Pancreas (tissue), 10 donors: ENCODE results near the gene ORAI3. TPM values are rescaled to one million over a fixed set of nuclear protein-coding genes. Genes with fewer than 3 reads are reported as not detected.
A peak's percentile ranks its signal among the peaks of the same experiment; 100 is the strongest.

ENCODE experiments used
- ATAC-seq, 4 donors: fragments of 200-7000 bp; cut with Tn5 transposase; one replicate each; pipeline versions ENCODE4 v1.8.0 to v1.9.1; 2020; ENCODE audit warnings: mild to moderate bottlenecking in 4 of 4, moderate library complexity in 4 of 4
- DNase-seq, 6 donors: peaks; one replicate each; pipeline ENCODE4 v3.0.0-alpha.2; 2020
- FAIRE-seq: peaks from 2 replicates; lab custom pipeline; 2012; peaks lifted over from hg19 to GRCh38; lab: Jason Lieb, UNC
- H3K27ac ChIP-seq, 4 donors: fragments of 200-600 bp; sonication (generic); 1 replicate in 3 of 4; 2 replicates in 1 of 4; pipeline versions ENCODE4 v1.5.0 to v1.8.0; 2020
- H3K27me3 ChIP-seq, 4 donors: fragments of 200-600 bp; one replicate each; pipeline ENCODE4 v1.8.0; 2021
- H3K36me3 ChIP-seq, 3 donors: fragments of 200-600 bp; sonication (generic) in 1 of 3; one replicate each; pipeline versions ENCODE4 v1.5.0 to v1.8.0; 2020 to 2021
- H3K4me1 ChIP-seq, 3 donors: fragments of 200-600 bp; one replicate each; pipeline ENCODE4 v1.8.0; 2021
- H3K4me3 ChIP-seq, 4 donors: fragments of 200-600 bp; sonication (generic) in 2 of 4; one replicate each; pipeline versions ENCODE4 v1.5.0 to v1.8.0; 2020 to 2021
- H3K9me3 ChIP-seq, 4 donors: fragments of 200-600 bp; one replicate each; pipeline ENCODE4 v1.8.0; 2021
- CTCF ChIP-seq, 4 donors: fragments of 200-600 bp; sonication (generic) in 3 of 4; IDR thresholded peaks; one replicate each; pipeline versions ENCODE4 v1.5.0 to v1.8.0; 2021; ENCODE audit warnings: antibody characterized with exemption in 4 of 4
- WGBS, 2 donors: extraction: QIAGEN DNeasy Blood & Tissue Kit; methylation state at CpG; one replicate each; pipeline ENCODE4 v1.1.7; 2013; 5-methylcytosine and 5-hydroxymethylcytosine counted together
- intact Hi-C, 3 donors: fragments of 100-400 bp; cut with DNase I; formaldehyde crosslinking; loops; one replicate each; pipeline versions ENCODE4 v1.11.1 to v1.14.2; 2022
- polyA plus RNA-seq, 2 donors: library from polyadenylated mRNA; stranded (reverse); fragments of 200-250 nt; gene quantifications; one replicate each; pipeline ENCODE4 v1.2.3, GENCODE V29; 2013
- total RNA-seq, 6 donors: library from RNA; stranded (reverse); fragmentation: NEBNext Ultra II Directional in 4 of 6; extraction: Animal tissue kit (Norgen Biotek cat#: 25700) in 4 of 6; gene quantifications; one replicate each; pipeline versions ENCODE4 v1.2.1 to v1.2.4, GENCODE V29; 2021 to 2023
- donor health status: healthy with polysubstance abuse.
- donor health status: DM: no; HTN: no; CAD: no; lungs with moderate emphysema.
- donor health status: DM: no; HTN: no; CAD: no.
- donor health status: control.
- donor health status: control.
- donor health status: Bipolar disorder and iron deficiency.
- donor health status: DM: yes; HTN: yes; CAD: no.
- donor health status: DM: no; HTN: no; CAD: no.
- donor health status: DM: no; HTN: no; CAD: no.
- donor health status: DM: yes; HTN: yes; CAD: no.

Gene ORAI3
- total and polyA plus RNA-seq, 8 donors, result 8.6 to 12.5 (median 10.4) TPM

GRCh38 chr16:30963925-30964511 lies 15.2 kb downstream of the ORAI3 start:
- no peak overlapping the region for H3K27ac ChIP-seq
- H3K36me3 ChIP-seq, result peaks cover 8 to 63% (median 17%) of the 10 kb centered on the region in 3 donors
- WGBS, 2 donors, result 94% methylated on average over 18 of the region's 18 CpGs
- no peaks in the 10 kb centered on the region for H3K27me3 ChIP-seq
- TF ChIP-seq CTCF (IDR thresholded peaks at IDR 0.05), result no peak
- FAIRE-seq, result no peak
- intact Hi-C loops, result no loop called here
- DNase-seq, result no peak
- H3K4me1 ChIP-seq, result peaks cover 0 to 2% (median 0%) of the 10 kb centered on the region in 3 donors
- no peak overlapping the region for H3K4me3 ChIP-seq
- ATAC-seq, result no peak
- no peaks in the 10 kb centered on the region for H3K9me3 ChIP-seq

GRCh38 chr16:30964574-30965226 lies 15.8 kb downstream of the ORAI3 start:
- DNase-seq, result peak in 1 of 6 donors; percentile 32
- Histone ChIP-seq H3K4me1 (no peaks in the 10 kb centered on the region), H3K27ac (no peak overlapping the region), H3K36me3 (peaks cover 8 to 70% (median 17%) of the 10 kb centered on the region in 3 donors), H3K27me3 (no peaks in the 10 kb centered on the region), H3K9me3 (no peaks in the 10 kb centered on the region), H3K4me3 (no peak overlapping the region)
- FAIRE-seq, result no peak
- ATAC-seq, result no peak
- 89 to 90% methylated on average over 32 to 33 of the region's 33 CpGs for WGBS, 2 donors
- intact Hi-C loops, result no loop called here
- TF ChIP-seq CTCF (IDR thresholded peaks at IDR 0.05), result no peak

GRCh38 chr16:30965436-30965835 lies 16.6 kb downstream of the ORAI3 start:
- intact Hi-C loops, result no loop called here
- FAIRE-seq (no peak), DNase-seq (no peak), ATAC-seq (no peak)
- Histone ChIP-seq H3K36me3 (peaks cover 8 to 73% (median 17%) of the 10 kb centered on the region in 3 donors), H3K9me3 (no peaks in the 10 kb centered on the region), H3K4me1 (no peaks in the 10 kb centered on the region), H3K27ac (no peak overlapping the region), H3K4me3 (no peak overlapping the region), H3K27me3 (no peaks in the 10 kb centered on the region)
- TF ChIP-seq CTCF (IDR thresholded peaks at IDR 0.05), result no peak
- 85 to 92% methylated on average over 10 to 15 of the region's 15 CpGs for WGBS, 2 donors

GRCh38 chr16:30966033-30966619 lies 17.3 kb downstream of the ORAI3 start:
- DNase-seq (no peak), ATAC-seq (no peak), FAIRE-seq (no peak)
- Histone ChIP-seq H3K36me3 (peaks cover 8 to 73% (median 15%) of the 10 kb centered on the region in 3 donors), H3K4me1 (no peaks in the 10 kb centered on the region), H3K9me3 (no peaks in the 10 kb centered on the region), H3K27ac (no peak overlapping the region), H3K27me3 (no peaks in the 10 kb centered on the region), H3K4me3 (no peak overlapping the region)
- 93 to 94% methylated on average over 19 of the region's 19 CpGs for whole genome bisulfite sequencing, 2 donors
- intact Hi-C loops, result no loop called here
- no peak for TF ChIP-seq CTCF (IDR thresholded peaks at IDR 0.05)
